Retinal pigment epithelial cell (primary cell): ENCODE data around the gene HMCN1.

ENCODE experiments used
- DNase-seq: peaks from one replicate; pipeline ENCODE4 v3.0.0-alpha.2; 2010; ENCODE audit warnings: low read depth
- H3K4me3 ChIP-seq: 2 replicates; pipeline ENCODE4 v1.5.1; 2011; ENCODE audit warnings: mild to moderate bottlenecking, low read length, control low read depth, moderate library complexity
- CTCF ChIP-seq: conservative IDR thresholded peaks from 2 replicates; pipeline ENCODE4 v1.5.1; 2011; ENCODE audit warnings: low read depth, low read length, control low read depth, inconsistent platforms

HMCN1 gene

GRCh38 chr1:185956881-185957280 lies 222.7 kb downstream of the HMCN1 start:
- no peak for DNase-seq
- no peak for TF ChIP-seq CTCF
- no peak overlapping the region for H3K4me3 ChIP-seq

- TF ChIP-seq CTCF: no peak
- no peak overlapping the region for H3K4me3 ChIP-seq
- no peak for DNase-seq
These were observed 223.5 kb downstream of the HMCN1 start for GRCh38 chr1:185957441-185958363.

- TF ChIP-seq CTCF: no peak
- DNase-seq: no peak
- H3K4me3 ChIP-seq: no peak overlapping the region
These were observed 226.5 kb downstream of the HMCN1 start for GRCh38 chr1:185960422-185961321.

- no peak for TF ChIP-seq CTCF
- H3K4me3 ChIP-seq: no peak overlapping the region
These were observed 227.5 kb downstream of the HMCN1 start for GRCh38 chr1:185961664-185962063.

GRCh38 chr1:185964946-185965345 lies 230.8 kb downstream of the HMCN1 start:
- no peak overlapping the region for H3K4me3 ChIP-seq
- no peak for TF ChIP-seq CTCF
- no peak for DNase-seq

More at GRCh38 chr1:185961664-185962063, 227.5 kb downstream of the HMCN1 start:
- no peak for DNase-seq

GRCh38 chr1:185965870-185966269 lies 231.7 kb downstream of the HMCN1 start:
- no peak overlapping the region for H3K4me3 ChIP-seq
- no peak for TF ChIP-seq CTCF
- DNase-seq: no peak
